HCT116 (cell line): ENCODE measurements around the gene CCDC192. TPM values are rescaled to one million over a fixed set of nuclear protein-coding genes. Genes with fewer than 3 reads are reported as not detected.

Experiments used
- ATAC-seq: fragments of 200-7000 bp; cut with Tn5 transposase; 2 replicates; pipeline ENCODE4 v1.9.1; 2020; ENCODE audit warnings: mild to moderate bottlenecking, moderate library complexity
- BruUV-seq: library from RNA; stranded (reverse); fragments of 400-500 nt; replicated peaks from 2 replicates; lab custom pipeline; 2021; lab: Mats Ljungman, UMichigan
- CTCF ChIA-PET: fragments of 300-600 bp; sonication (Branson Sonifier 250); formaldehyde crosslinking; loops from one replicate; lab custom pipeline; 2021; ENCODE audit warnings: antibody characterized with exemption; lab: Charles Lee
- POLR2A ChIA-PET: fragments of 300-600, 350-600 bp; sonication (Branson Sonifier 250); formaldehyde crosslinking; loops from one replicate; lab custom pipeline; 2021; ENCODE audit warnings: antibody characterized with exemption; lab: Charles Lee
- RAD21 ChIA-PET, 2 experiments: fragments of 300-600 bp; sonication (Branson Sonifier 250); formaldehyde crosslinking; loops; one replicate each; lab custom pipeline; 2023; ENCODE audit warnings: low total read pairs in 2 of 2; ENCODE audit not compliant: uncharacterized antibody in 2 of 2, unreplicated experiment in 2 of 2, low non-redundant PET in 1 of 2; lab: Charles Lee
- DNase-seq: peaks from one replicate; pipeline ENCODE4 v3.0.0-alpha.2; 2010; ENCODE audit warnings: low read depth, low spot score
- H2AFZ ChIP-seq: fragments of 200-600 bp; shearing (Covaris generic), sonication (generic); 2 replicates; pipeline ENCODE4 v1.6.1; 2017; ENCODE audit warnings: low read depth, mixed run types, mixed read lengths, antibody characterized with exemption, low read length; ENCODE audit not compliant: poor library complexity, severe bottlenecking
- H3K27ac ChIP-seq: 2 replicates; pipeline ENCODE4 v1.5.1; 2012; ENCODE audit warnings: low read depth, low read length
- H3K27me3 ChIP-seq: fragments of 200-600 bp; sonication (generic); 2 replicates; pipeline ENCODE4 v1.6.1; 2016; ENCODE audit warnings: mixed run types, low read length, mixed read lengths; ENCODE audit not compliant: insufficient read depth
- H3K36me3 ChIP-seq, 2 experiments: fragments of 200-500 bp in 1 of 2; fragments of 200-600 bp in 1 of 2; sonication (Bioruptor generic) in 1 of 2; sonication (generic) in 1 of 2; 2 replicates each; pipeline versions ENCODE4 v1.5.1 to v1.6.1; 2014 to 2016; ENCODE audit warnings: low read length in 2 of 2, inconsistent platforms in 1 of 2, mixed read lengths in 1 of 2, mixed run types in 1 of 2; ENCODE audit not compliant: insufficient read depth in 2 of 2, control insufficient read depth in 1 of 2
- H3K4me1 ChIP-seq, 2 experiments: fragments of 200-600 bp in 1 of 2; sonication (generic) in 1 of 2; 2 replicates each; pipeline versions ENCODE4 v1.5.1 to v1.6.1; 2012 to 2017; ENCODE audit warnings: low read length in 2 of 2, inconsistent platforms in 1 of 2, mild to moderate bottlenecking in 1 of 2, mixed read lengths in 1 of 2, mixed run types in 1 of 2, moderate library complexity in 1 of 2; ENCODE audit not compliant: insufficient read depth in 2 of 2, control insufficient read depth in 1 of 2
- H3K4me2 ChIP-seq: fragments of 200-600 bp; sonication (generic); 2 replicates; pipeline ENCODE4 v1.6.1; 2017; ENCODE audit warnings: mixed run types, low read length, mixed read lengths
- H3K4me3 ChIP-seq, 2 experiments: fragments of 200-600 bp in 1 of 2; sonication (generic) in 1 of 2; replicated peaks in 1 of 2; 2 replicates each; pipeline ENCODE4 v1.5.1; 2011 to 2016; ENCODE audit warnings: low read length in 2 of 2, control low read depth in 1 of 2, low read depth in 1 of 2, mild to moderate bottlenecking in 1 of 2, mixed read lengths in 1 of 2, mixed run types in 1 of 2
- H3K79me2 ChIP-seq: fragments of 200-600 bp; sonication (generic); 2 replicates; pipeline ENCODE4 v1.6.1; 2017; ENCODE audit warnings: mild to moderate bottlenecking, mixed run types, low read length, moderate library complexity, mixed read lengths; ENCODE audit not compliant: insufficient read depth
- H3K9ac ChIP-seq: fragments of 200-600 bp; sonication (generic); 2 replicates; pipeline ENCODE4 v1.6.1; 2016; ENCODE audit warnings: low read length, mixed read lengths
- H3K9me2 ChIP-seq: fragments of 200-600 bp; sonication (generic), shearing (Covaris generic); 2 replicates; pipeline ENCODE4 v1.6.1; 2017; ENCODE audit warnings: mixed run types, mild to moderate bottlenecking, moderate library complexity; ENCODE audit not compliant: insufficient read depth
- H3K9me3 ChIP-seq, 2 experiments: fragments of 200-500 bp in 1 of 2; fragments of 200-600 bp in 1 of 2; sonication (Bioruptor generic) in 1 of 2; sonication (generic) in 1 of 2; 2 replicates each; pipeline ENCODE4 v1.6.1; 2014 to 2017; ENCODE audit warnings: low read length in 2 of 2, mixed read lengths in 2 of 2, inconsistent platforms in 1 of 2, low read depth in 1 of 2, mild to moderate bottlenecking in 1 of 2, mixed run types in 1 of 2, moderate library complexity in 1 of 2; ENCODE audit not compliant: control insufficient read depth in 1 of 2, insufficient read depth in 1 of 2
- H4K20me1 ChIP-seq: fragments of 200-600 bp; sonication (generic), shearing (Covaris generic); 2 replicates; pipeline ENCODE4 v1.6.1; 2017; ENCODE audit warnings: mixed run types, mild to moderate bottlenecking, moderate library complexity; ENCODE audit not compliant: insufficient read depth
- CBX3 ChIP-seq: IDR thresholded peaks from 2 replicates; pipeline ENCODE4 v1.6.1; 2012; ENCODE audit warnings: low read depth
- CEBPB ChIP-seq: IDR thresholded peaks from 2 replicates; pipeline ENCODE4 v1.6.1; 2012; ENCODE audit warnings: low read depth
- EGR1 ChIP-seq: IDR thresholded peaks from 2 replicates; pipeline ENCODE4 v1.6.1; 2012; ENCODE audit warnings: low read depth
- ELF1 ChIP-seq: IDR thresholded peaks from 2 replicates; pipeline ENCODE4 v1.6.1; 2012; ENCODE audit warnings: low read depth, borderline replicate concordance
- EZH2 ChIP-seq: fragments of 200-600 bp; sonication (generic); IDR thresholded peaks from 2 replicates; pipeline ENCODE4 v1.6.1; 2017; ENCODE audit warnings: antibody characterized with exemption, mixed run types
- EZH2phosphoT487 ChIP-seq: fragments of 200-600 bp; IDR thresholded peaks from 2 replicates; pipeline ENCODE4 v1.6.1; 2018; ENCODE audit warnings: antibody characterized with exemption, borderline replicate concordance
- FOSL1 ChIP-seq: IDR thresholded peaks from 2 replicates; pipeline ENCODE4 v1.6.1; 2012; ENCODE audit warnings: low read depth
- JUND ChIP-seq: IDR thresholded peaks from 2 replicates; pipeline ENCODE4 v1.6.1; 2012
- POLR2A ChIP-seq: IDR thresholded peaks from 2 replicates; pipeline ENCODE4 v1.7.0; 2011; ENCODE audit warnings: borderline replicate concordance; ENCODE audit not compliant: insufficient read depth, insufficient read length; ENCODE audit errors: extremely low read depth
- RAD21 ChIP-seq: IDR thresholded peaks from 2 replicates; pipeline ENCODE4 v1.6.1; 2012; ENCODE audit warnings: low read depth, mild to moderate bottlenecking
- SIN3A ChIP-seq: IDR thresholded peaks from 2 replicates; pipeline ENCODE4 v1.6.1; 2012; ENCODE audit warnings: low read depth
- SP1 ChIP-seq: IDR thresholded peaks from 2 replicates; pipeline ENCODE4 v1.6.1; 2012; ENCODE audit warnings: low read depth
- SRF ChIP-seq: IDR thresholded peaks from 2 replicates; pipeline ENCODE4 v1.6.1; 2012; ENCODE audit warnings: low read depth
- TCF7L2 ChIP-seq: IDR thresholded peaks from 2 replicates; pipeline ENCODE4 v1.7.0; 2011; ENCODE audit warnings: borderline replicate concordance, inconsistent platforms; ENCODE audit not compliant: insufficient read depth, insufficient read length; ENCODE audit errors: extremely low read depth
- YY1 ChIP-seq: IDR thresholded peaks from 2 replicates; pipeline ENCODE4 v1.6.1; 2011; ENCODE audit warnings: low read length, low read depth, moderate library complexity, mild to moderate bottlenecking; ENCODE audit not compliant: insufficient replicate concordance; ENCODE audit errors: extremely low read depth
- ZFX ChIP-seq: fragments of 450-650 bp; IDR thresholded peaks from 2 replicates; pipeline ENCODE4 v1.6.1; 2017
- ZNF274 ChIP-seq: fragments of 200-500 bp; sonication (Bioruptor generic); IDR thresholded peaks from 2 replicates; pipeline ENCODE4 v1.6.1; 2014; ENCODE audit warnings: mild to moderate bottlenecking, low read depth, low read length, inconsistent platforms
- intact Hi-C: fragments of 100-400 bp; cut with micrococcal nuclease; formaldehyde crosslinking; loops from 2 replicates; pipeline ENCODE4 v1.10.0; 2022
- total RNA-seq: library from RNA; stranded (reverse); gene quantifications from one replicate; pipeline ENCODE4 v1.2.1, GENCODE V29; 2021; ENCODE audit not compliant: unreplicated experiment
- TF ChIP-seq, protein P1 (sequence below): IDR thresholded peaks from 2 replicates; pipeline ENCODE4 v1.6.1; 2012; ENCODE audit warnings: low read depth
- TF ChIP-seq, protein P2 (sequence below): IDR thresholded peaks from 2 replicates; pipeline ENCODE4 v1.6.1; 2012
- TF ChIP-seq, protein P3 (sequence below): IDR thresholded peaks from 2 replicates; pipeline ENCODE4 v1.6.1; 2012

The CCDC192 gene
- total RNA-seq, 1 experiment from 2014 or later = not detected

DNA sequence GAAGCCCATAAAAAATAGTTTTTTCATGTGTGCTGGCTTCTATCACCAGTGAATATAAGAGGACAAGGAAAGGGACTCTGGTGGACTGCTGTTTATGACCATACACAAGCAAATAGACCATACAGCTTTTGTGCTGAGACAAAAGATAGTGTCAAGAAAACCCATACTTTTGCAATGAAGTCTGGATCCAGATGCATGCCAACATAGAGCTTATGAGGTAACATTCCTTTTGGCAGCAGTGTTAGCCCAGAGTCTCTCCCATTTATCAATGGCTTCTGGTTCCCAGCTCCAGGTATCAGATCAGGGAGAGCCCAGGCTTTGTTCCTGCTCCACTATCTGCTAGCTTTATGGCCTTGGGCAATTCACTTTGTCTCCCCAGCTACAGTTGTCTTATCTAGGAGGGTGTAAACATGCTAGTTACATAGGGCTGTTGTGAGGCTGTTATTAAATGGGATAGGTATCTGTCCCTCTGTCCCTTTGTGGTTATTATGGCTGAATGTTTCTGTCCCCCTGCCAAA, 55.6 kb downstream of the CCDC192 start:
- DNase-seq (no peak), ATAC-seq (no peak)
- CTCF ChIA-PET = interaction anchor here (1.3 kb wide), 1 partner anchor 119 kb away, joined by 3 read pairs; no protein-coding TSS in a partner anchor
- RAD21 ChIA-PET = no interaction called here
- Histone ChIP-seq H2AFZ (no peak overlapping the region), H3K9me3 (no peaks in the 10 kb centered on the region), H3K36me3 (no peaks in the 10 kb centered on the region), H3K9ac (no peak overlapping the region), H3K27me3 (no peaks in the 10 kb centered on the region), H4K20me1 (no peaks in the 10 kb centered on the region), H3K4me1 (no peaks in the 10 kb centered on the region), H3K27ac (no peak overlapping the region), H3K4me2 (no peak overlapping the region), H3K4me3 (no peak overlapping the region), H3K9me2 (no peaks in the 10 kb centered on the region), H3K79me2 (no peaks in the 10 kb centered on the region)
- TF ChIP-seq EGR1 = no peak
- TF ChIP-seq, protein P1, sequence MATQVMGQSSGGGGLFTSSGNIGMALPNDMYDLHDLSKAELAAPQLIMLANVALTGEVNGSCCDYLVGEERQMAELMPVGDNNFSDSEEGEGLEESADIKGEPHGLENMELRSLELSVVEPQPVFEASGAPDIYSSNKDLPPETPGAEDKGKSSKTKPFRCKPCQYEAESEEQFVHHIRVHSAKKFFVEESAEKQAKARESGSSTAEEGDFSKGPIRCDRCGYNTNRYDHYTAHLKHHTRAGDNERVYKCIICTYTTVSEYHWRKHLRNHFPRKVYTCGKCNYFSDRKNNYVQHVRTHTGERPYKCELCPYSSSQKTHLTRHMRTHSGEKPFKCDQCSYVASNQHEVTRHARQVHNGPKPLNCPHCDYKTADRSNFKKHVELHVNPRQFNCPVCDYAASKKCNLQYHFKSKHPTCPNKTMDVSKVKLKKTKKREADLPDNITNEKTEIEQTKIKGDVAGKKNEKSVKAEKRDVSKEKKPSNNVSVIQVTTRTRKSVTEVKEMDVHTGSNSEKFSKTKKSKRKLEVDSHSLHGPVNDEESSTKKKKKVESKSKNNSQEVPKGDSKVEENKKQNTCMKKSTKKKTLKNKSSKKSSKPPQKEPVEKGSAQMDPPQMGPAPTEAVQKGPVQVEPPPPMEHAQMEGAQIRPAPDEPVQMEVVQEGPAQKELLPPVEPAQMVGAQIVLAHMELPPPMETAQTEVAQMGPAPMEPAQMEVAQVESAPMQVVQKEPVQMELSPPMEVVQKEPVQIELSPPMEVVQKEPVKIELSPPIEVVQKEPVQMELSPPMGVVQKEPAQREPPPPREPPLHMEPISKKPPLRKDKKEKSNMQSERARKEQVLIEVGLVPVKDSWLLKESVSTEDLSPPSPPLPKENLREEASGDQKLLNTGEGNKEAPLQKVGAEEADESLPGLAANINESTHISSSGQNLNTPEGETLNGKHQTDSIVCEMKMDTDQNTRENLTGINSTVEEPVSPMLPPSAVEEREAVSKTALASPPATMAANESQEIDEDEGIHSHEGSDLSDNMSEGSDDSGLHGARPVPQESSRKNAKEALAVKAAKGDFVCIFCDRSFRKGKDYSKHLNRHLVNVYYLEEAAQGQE = no peak
- no peak for TF ChIP-seq ZFX
- TF ChIP-seq RAD21 = no peak
- no peak for TF ChIP-seq SRF
- no peak for TF ChIP-seq ZNF274
- TF ChIP-seq CEBPB = no peak
- no peak for TF ChIP-seq YY1
- TF ChIP-seq, protein P2, sequence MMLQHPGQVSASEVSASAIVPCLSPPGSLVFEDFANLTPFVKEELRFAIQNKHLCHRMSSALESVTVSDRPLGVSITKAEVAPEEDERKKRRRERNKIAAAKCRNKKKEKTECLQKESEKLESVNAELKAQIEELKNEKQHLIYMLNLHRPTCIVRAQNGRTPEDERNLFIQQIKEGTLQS = no peak
- no peak for TF ChIP-seq EZH2phosphoT487
- TF ChIP-seq POLR2A = no peak
- TF ChIP-seq SIN3A = no peak
- TF ChIP-seq SP1 = no peak
- TF ChIP-seq, protein P3, sequence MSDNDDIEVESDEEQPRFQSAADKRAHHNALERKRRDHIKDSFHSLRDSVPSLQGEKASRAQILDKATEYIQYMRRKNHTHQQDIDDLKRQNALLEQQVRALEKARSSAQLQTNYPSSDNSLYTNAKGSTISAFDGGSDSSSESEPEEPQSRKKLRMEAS = no peak
- TF ChIP-seq ELF1 = no peak
- TF ChIP-seq JUND = no peak
- no peak for TF ChIP-seq FOSL1
- no peak for TF ChIP-seq TCF7L2
- TF ChIP-seq EZH2 = no peak
- TF ChIP-seq CBX3 = no peak
- no TSS peak for BruUV-seq
- POLR2A ChIA-PET = no interaction called here
- intact Hi-C loops = loop anchor here (5.0 kb wide), 3 partner anchors 323 to 1083 kb away; partner anchors contain the start of gene SLC12A2
